H1 (cell line): ENCODE results near the gene KDM1A. TPM values are rescaled to one million over a fixed set of nuclear protein-coding genes. Genes with fewer than 3 reads are reported as not detected.

Source experiments
- CEBPB ChIP-seq: IDR thresholded peaks from 2 replicates; pipeline ENCODE4 v1.6.1; 2012; ENCODE audit warnings: low read depth, low read length
- POLR2A ChIP-seq, 2 experiments: IDR thresholded peaks; 1 replicate in 1 of 2; 2 replicates in 1 of 2; pipeline ENCODE4 v1.6.1; 2011; ENCODE audit warnings: low read depth in 2 of 2, low read length in 2 of 2, mild to moderate bottlenecking in 2 of 2; ENCODE audit errors: control extremely low read depth in 1 of 2
- polyA plus RNA-seq, 7 experiments: library from polyadenylated mRNA; depleted of rRNA in 3 of 7; stranded (reverse) in 5 of 7; unstranded in 2 of 7; fragments of >200 nt in 5 of 7; fragments of 200-250 nt in 2 of 7; gene quantifications; 1 replicate in 5 of 7; 2 replicates in 1 of 7; 4 replicates in 1 of 7; pipeline versions ENCODE4 v1.2.1 to v1.2.3, GENCODE V29; 2011 to 2013; ENCODE audit warnings: missing spikeins in 2 of 7, mixed read lengths in 2 of 7
- total RNA-seq: library from RNA; stranded (reverse); fragmentation: NEBNext Ultra II Directional; extraction: Animal tissue kit (Norgen Biotek cat#: 25700); gene quantifications from 2 replicates; pipeline ENCODE4 v1.2.1, GENCODE V29; 2021
- TF ChIP-seq, protein P1 (sequence below): fragments of 300-600 bp; sonication (generic); IDR thresholded peaks from 2 replicates; pipeline ENCODE4 v1.7.1; 2012; ENCODE audit warnings: low read length, moderate library complexity, mild to moderate bottlenecking, inconsistent platforms; ENCODE audit not compliant: insufficient replicate concordance

KDM1A gene
- total and polyA plus RNA-seq, 2 of the 8 experiments (the other 6 are each of a cell fraction or from before 2014, with no cell fraction given): 216 to 275 TPM

DNA sequence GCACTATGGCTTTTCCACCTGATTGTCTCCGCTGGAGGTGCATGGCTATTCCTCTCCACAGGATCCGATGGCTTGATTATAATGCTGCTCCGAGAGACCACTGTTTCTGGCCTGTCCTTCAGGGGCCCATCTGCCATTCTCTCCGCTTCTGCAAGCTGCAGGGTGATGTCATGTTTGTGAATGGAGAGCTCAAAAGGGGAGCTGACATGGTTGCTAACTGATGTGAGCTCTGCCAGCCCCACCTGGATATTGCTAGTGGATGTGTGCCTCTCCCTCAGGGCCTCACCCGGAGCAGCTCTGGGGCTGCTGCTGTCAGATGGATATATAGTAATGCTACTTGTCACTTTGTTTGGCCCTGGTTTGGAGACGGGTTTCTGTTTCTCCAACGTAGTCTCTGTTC, 72.3 kb downstream of the KDM1A start (continued):
- TF ChIP-seq, protein P1, sequence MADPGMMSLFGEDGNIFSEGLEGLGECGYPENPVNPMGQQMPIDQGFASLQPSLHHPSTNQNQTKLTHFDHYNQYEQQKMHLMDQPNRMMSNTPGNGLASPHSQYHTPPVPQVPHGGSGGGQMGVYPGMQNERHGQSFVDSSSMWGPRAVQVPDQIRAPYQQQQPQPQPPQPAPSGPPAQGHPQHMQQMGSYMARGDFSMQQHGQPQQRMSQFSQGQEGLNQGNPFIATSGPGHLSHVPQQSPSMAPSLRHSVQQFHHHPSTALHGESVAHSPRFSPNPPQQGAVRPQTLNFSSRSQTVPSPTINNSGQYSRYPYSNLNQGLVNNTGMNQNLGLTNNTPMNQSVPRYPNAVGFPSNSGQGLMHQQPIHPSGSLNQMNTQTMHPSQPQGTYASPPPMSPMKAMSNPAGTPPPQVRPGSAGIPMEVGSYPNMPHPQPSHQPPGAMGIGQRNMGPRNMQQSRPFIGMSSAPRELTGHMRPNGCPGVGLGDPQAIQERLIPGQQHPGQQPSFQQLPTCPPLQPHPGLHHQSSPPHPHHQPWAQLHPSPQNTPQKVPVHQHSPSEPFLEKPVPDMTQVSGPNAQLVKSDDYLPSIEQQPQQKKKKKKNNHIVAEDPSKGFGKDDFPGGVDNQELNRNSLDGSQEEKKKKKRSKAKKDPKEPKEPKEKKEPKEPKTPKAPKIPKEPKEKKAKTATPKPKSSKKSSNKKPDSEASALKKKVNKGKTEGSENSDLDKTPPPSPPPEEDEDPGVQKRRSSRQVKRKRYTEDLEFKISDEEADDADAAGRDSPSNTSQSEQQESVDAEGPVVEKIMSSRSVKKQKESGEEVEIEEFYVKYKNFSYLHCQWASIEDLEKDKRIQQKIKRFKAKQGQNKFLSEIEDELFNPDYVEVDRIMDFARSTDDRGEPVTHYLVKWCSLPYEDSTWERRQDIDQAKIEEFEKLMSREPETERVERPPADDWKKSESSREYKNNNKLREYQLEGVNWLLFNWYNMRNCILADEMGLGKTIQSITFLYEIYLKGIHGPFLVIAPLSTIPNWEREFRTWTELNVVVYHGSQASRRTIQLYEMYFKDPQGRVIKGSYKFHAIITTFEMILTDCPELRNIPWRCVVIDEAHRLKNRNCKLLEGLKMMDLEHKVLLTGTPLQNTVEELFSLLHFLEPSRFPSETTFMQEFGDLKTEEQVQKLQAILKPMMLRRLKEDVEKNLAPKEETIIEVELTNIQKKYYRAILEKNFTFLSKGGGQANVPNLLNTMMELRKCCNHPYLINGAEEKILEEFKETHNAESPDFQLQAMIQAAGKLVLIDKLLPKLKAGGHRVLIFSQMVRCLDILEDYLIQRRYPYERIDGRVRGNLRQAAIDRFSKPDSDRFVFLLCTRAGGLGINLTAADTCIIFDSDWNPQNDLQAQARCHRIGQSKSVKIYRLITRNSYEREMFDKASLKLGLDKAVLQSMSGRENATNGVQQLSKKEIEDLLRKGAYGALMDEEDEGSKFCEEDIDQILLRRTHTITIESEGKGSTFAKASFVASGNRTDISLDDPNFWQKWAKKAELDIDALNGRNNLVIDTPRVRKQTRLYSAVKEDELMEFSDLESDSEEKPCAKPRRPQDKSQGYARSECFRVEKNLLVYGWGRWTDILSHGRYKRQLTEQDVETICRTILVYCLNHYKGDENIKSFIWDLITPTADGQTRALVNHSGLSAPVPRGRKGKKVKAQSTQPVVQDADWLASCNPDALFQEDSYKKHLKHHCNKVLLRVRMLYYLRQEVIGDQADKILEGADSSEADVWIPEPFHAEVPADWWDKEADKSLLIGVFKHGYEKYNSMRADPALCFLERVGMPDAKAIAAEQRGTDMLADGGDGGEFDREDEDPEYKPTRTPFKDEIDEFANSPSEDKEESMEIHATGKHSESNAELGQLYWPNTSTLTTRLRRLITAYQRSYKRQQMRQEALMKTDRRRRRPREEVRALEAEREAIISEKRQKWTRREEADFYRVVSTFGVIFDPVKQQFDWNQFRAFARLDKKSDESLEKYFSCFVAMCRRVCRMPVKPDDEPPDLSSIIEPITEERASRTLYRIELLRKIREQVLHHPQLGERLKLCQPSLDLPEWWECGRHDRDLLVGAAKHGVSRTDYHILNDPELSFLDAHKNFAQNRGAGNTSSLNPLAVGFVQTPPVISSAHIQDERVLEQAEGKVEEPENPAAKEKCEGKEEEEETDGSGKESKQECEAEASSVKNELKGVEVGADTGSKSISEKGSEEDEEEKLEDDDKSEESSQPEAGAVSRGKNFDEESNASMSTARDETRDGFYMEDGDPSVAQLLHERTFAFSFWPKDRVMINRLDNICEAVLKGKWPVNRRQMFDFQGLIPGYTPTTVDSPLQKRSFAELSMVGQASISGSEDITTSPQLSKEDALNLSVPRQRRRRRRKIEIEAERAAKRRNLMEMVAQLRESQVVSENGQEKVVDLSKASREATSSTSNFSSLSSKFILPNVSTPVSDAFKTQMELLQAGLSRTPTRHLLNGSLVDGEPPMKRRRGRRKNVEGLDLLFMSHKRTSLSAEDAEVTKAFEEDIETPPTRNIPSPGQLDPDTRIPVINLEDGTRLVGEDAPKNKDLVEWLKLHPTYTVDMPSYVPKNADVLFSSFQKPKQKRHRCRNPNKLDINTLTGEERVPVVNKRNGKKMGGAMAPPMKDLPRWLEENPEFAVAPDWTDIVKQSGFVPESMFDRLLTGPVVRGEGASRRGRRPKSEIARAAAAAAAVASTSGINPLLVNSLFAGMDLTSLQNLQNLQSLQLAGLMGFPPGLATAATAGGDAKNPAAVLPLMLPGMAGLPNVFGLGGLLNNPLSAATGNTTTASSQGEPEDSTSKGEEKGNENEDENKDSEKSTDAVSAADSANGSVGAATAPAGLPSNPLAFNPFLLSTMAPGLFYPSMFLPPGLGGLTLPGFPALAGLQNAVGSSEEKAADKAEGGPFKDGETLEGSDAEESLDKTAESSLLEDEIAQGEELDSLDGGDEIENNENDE: no peak
- TF ChIP-seq CEBPB (no peak), POLR2A (IDR thresholded peaks at IDR 0.05; ENCODE audit: control extremely low read depth in 1 of 2, low read depth in 2 of 2, low read length in 2 of 2) (no peak)
